HepG2 (cell line): Measurements from ENCODE around the gene BTG4. TPM values are rescaled to one million over a fixed set of nuclear protein-coding genes. Genes with fewer than 3 reads are reported as not detected.

Experiments used
- ATAC-seq: fragments of 200-7000 bp; cut with Tn5 transposase; 3 replicates; pipeline ENCODE4 v1.9.1; 2020; ENCODE audit warnings: mild to moderate bottlenecking, moderate library complexity
- BruUV-seq: library from RNA; stranded (reverse); fragments of 400-500 nt; replicated peaks from 2 replicates; lab custom pipeline; 2021; lab: Mats Ljungman, UMichigan
- CTCF ChIA-PET: fragments of 300-600 bp; formaldehyde crosslinking; extraction: SDS; loops from one replicate; lab custom pipeline; 2021; ENCODE audit warnings: low total read pairs, inconsistent platforms, low intra/inter-chr PET ratio; lab: Yijun Ruan, JAX
- POLR2A ChIA-PET: fragments of 350-600 bp; sonication (Branson Sonifier 250); formaldehyde crosslinking; loops from one replicate; lab custom pipeline; 2020; ENCODE audit warnings: antibody characterized with exemption, inconsistent platforms; lab: Yijun Ruan, JAX
- DNase-seq: peaks from one replicate; pipeline ENCODE4 v3.0.0-alpha.2; 2015; ENCODE audit warnings: low spot score
- FAIRE-seq: peaks from 3 replicates; lab custom pipeline; 2011; peaks lifted over from hg19 to GRCh38; lab: Jason Lieb, UNC
- H2AFZ ChIP-seq: one replicate; pipeline ENCODE4 v1.6.1; 2011; ENCODE audit warnings: low read length, inconsistent platforms
- H3K27ac ChIP-seq: fragments of 300-600 bp; 3 replicates; pipeline ENCODE4 v1.8.0; 2011; ENCODE audit warnings: mixed run types, mild to moderate bottlenecking, mixed read lengths, low read length, inconsistent platforms; ENCODE audit not compliant: insufficient read depth; ENCODE audit errors: extremely low read length
- H3K27me3 ChIP-seq, 2 experiments: fragments of 200-600 bp in 1 of 2; 2 replicates in 1 of 2; 3 replicates in 1 of 2; pipeline versions ENCODE4 v1.6.0 to v1.8.0; 2011; ENCODE audit warnings: low read length in 2 of 2, mild to moderate bottlenecking in 2 of 2, moderate library complexity in 2 of 2, inconsistent platforms in 1 of 2; ENCODE audit not compliant: insufficient read depth in 2 of 2, control insufficient read depth in 1 of 2
- H3K36me3 ChIP-seq, 2 experiments: fragments of 200-600 bp in 1 of 2; replicated peaks in 1 of 2; 2 replicates in 1 of 2; 3 replicates in 1 of 2; pipeline versions ENCODE4 v1.5.1 to v1.8.0; 2011; ENCODE audit warnings: low read length in 2 of 2, inconsistent platforms in 1 of 2; ENCODE audit not compliant: insufficient read depth in 2 of 2, control insufficient read depth in 1 of 2
- H3K4me1 ChIP-seq: 2 replicates; pipeline ENCODE4 v1.5.1; 2012; ENCODE audit warnings: low read length, inconsistent platforms; ENCODE audit not compliant: insufficient read depth
- H3K4me2 ChIP-seq: 2 replicates; pipeline ENCODE4 v1.6.0; 2011; ENCODE audit warnings: low read depth, low read length, inconsistent platforms
- H3K4me3 ChIP-seq, 3 experiments: fragments of 200-600 bp in 1 of 3; sonication (generic), shearing (Covaris generic) in 1 of 3; replicated peaks in 1 of 3; 2 replicates each; pipeline ENCODE4 v1.5.1; 2011 to 2016; ENCODE audit warnings: low read length in 3 of 3, inconsistent platforms in 2 of 3, low read depth in 2 of 3, mild to moderate bottlenecking in 2 of 3, control low read depth in 1 of 3, mixed read lengths in 1 of 3; ENCODE audit not compliant: insufficient read depth in 1 of 3
- H3K79me2 ChIP-seq: one replicate; pipeline ENCODE4 v1.6.1; 2011; ENCODE audit warnings: low read length, inconsistent platforms; ENCODE audit not compliant: insufficient read depth
- H3K9ac ChIP-seq: 2 replicates; pipeline ENCODE4 v1.6.0; 2011; ENCODE audit warnings: mild to moderate bottlenecking, low read depth, low read length, inconsistent platforms; ENCODE audit not compliant: insufficient read depth
- H3K9me3 ChIP-seq: 2 replicates; pipeline ENCODE4 v1.5.1; 2012; ENCODE audit warnings: mild to moderate bottlenecking, low read length
- H4K20me1 ChIP-seq: 2 replicates; pipeline ENCODE4 v1.6.0; 2011; ENCODE audit warnings: inconsistent platforms, mild to moderate bottlenecking, low read length, moderate library complexity; ENCODE audit not compliant: insufficient read depth
- CREB1 ChIP-seq, 2 experiments: fragments of 450-650 bp in 1 of 2; IDR thresholded peaks; 2 replicates each; pipeline ENCODE4 v1.6.1; 2016 to 2017; ENCODE audit warnings: control low read depth in 1 of 2, mild to moderate bottlenecking in 1 of 2, missing compliant biosample characterization in 1 of 2, missing genetic modification characterization in 1 of 2
- ZNF232 ChIP-seq: sonication (generic); formaldehyde crosslinking; IDR thresholded peaks from 2 replicates; pipeline ENCODE4 v1.4.0; 2020; ENCODE audit warnings: missing genetic modification reagents, borderline replicate concordance
- ZNF264 ChIP-seq: sonication (generic); formaldehyde crosslinking; IDR thresholded peaks from 2 replicates; pipeline ENCODE4 v1.4.0; 2020; ENCODE audit warnings: missing genetic modification reagents
- ZNF839 ChIP-seq: sonication (generic); formaldehyde crosslinking; IDR thresholded peaks from 2 replicates; pipeline ENCODE4 v1.4.0; 2020; ENCODE audit warnings: missing genetic modification reagents, mild to moderate bottlenecking, borderline replicate concordance
- WGBS: methylation state at CpG from one replicate; pipeline ENCODE4 v1.1.6; 2017; ENCODE audit warnings: low lambda C conversion rate; 5-methylcytosine and 5-hydroxymethylcytosine counted together
- in situ Hi-C: cut with HindIII; loops from 2 replicates; pipeline ENCODE4 v1.10.0; 2017; ENCODE audit warnings: low pct_unique_long_range_greater_than_20kb; ENCODE audit not compliant: extremely low pct_ligation_motif_present
- intact Hi-C: fragments of 100-400 bp; cut with micrococcal nuclease; formaldehyde crosslinking; loops from one replicate; pipeline ENCODE4 v1.10.0; 2022; ENCODE audit not compliant: unreplicated experiment
- polyA plus RNA-seq, 8 experiments: library from polyadenylated mRNA; depleted of rRNA in 3 of 8; stranded (reverse) in 7 of 8; unstranded in 1 of 8; fragments of >200 nt; fragmentation: Illumina TruSeq in 4 of 8; extraction: Trizol in 4 of 8; gene quantifications; 2 replicates each; pipeline versions ENCODE4 v1.2.1 to v1.2.3, GENCODE V29; 2011 to 2016; ENCODE audit warnings: low read depth in 4 of 8, missing spikeins in 1 of 8, mixed read lengths in 1 of 8; ENCODE audit not compliant: insufficient read depth in 1 of 8
- total RNA-seq, 5 experiments: library from RNA; depleted of rRNA; stranded (reverse); fragments of >200 nt; fragmentation: Illumina TruSeq; extraction: Trizol; gene quantifications; 2 replicates each; pipeline ENCODE4 v1.2.3, GENCODE V29; 2016; ENCODE audit warnings: low read depth in 1 of 5
- TF ChIP-seq, protein P1 (sequence below): IDR thresholded peaks from 2 replicates; pipeline ENCODE4 v1.6.1; 2016; ENCODE audit warnings: mild to moderate bottlenecking, missing biosample characterization, missing genetic modification reagents

BTG4 gene
- total and polyA plus RNA-seq, 2 of the 13 experiments (the other 11 are each of a cell fraction or from before 2014, with no cell fraction given) = not detected

DNA sequence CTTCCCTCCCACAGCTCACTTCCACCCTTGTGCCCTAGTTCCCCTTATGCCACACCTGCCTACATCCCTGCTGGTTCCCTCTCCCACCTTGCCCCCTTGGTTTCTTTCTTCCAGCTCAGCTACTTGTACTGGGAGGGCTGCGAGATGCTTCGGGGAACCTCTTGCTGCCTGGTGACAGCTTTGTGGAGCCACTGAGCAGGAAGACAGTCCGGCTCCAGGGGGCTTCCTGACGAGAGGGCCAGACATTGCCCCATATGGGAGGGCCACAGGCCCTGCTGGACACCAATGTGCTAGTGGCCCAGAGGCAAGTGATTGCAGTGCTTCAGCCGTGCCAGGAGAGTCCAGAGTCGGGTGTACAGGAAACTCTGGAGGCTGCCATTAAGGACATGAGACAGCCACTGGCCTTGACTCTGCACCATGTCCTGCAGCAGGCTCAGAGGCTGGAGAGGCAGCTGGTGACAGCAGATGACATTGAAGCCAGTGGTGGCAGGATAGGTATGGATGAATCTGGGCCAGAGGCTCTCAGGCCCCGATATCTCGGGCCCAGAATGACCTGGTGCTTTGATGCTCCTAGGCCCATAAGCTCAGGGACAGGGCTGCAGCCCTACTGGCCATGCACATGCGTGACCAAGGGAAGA is 54.3 kb downstream of the BTG4 start:
- Histone ChIP-seq H4K20me1 (no peaks in the 10 kb centered on the region), H3K79me2 (no peaks in the 10 kb centered on the region), H3K4me1 (peaks cover 22% of the 10 kb centered on the region), H3K4me2 (no peak overlapping the region), H3K27me3 (peaks cover 6 to 37% of the 10 kb centered on the region in 2 experiments), H2AFZ (no peak overlapping the region), H3K9ac (no peak overlapping the region), H3K27ac (no peak overlapping the region), H3K9me3 (no peaks in the 10 kb centered on the region), H3K4me3 (no peak overlapping the region), H3K36me3 (no peaks in the 10 kb centered on the region)
- no peak for DNase-seq
- 47% methylated on average over 6 of the region's 9 CpGs for WGBS
- TF ChIP-seq ZNF264 (CRISPR knock-in tag) (no peak), CREB1 (IDR thresholded peaks at IDR 0.05) (no peak), CREB1 (CRISPR knock-in tag; IDR thresholded peaks at IDR 0.05) (no peak), ZNF839 (CRISPR knock-in tag) (no peak), ZNF232 (no peak)
- TF ChIP-seq, protein P1, sequence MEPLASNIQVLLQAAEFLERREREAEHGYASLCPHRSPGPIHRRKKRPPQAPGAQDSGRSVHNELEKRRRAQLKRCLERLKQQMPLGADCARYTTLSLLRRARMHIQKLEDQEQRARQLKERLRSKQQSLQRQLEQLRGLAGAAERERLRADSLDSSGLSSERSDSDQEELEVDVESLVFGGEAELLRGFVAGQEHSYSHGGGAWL = no peak
- intact Hi-C loops (loop anchor here (5.0 kb wide), 1 partner anchor 124 kb away; no protein-coding TSS in a partner anchor), in situ Hi-C loops (loop anchor here (10.0 kb wide), 1 partner anchor 377 kb away; no protein-coding TSS in a partner anchor)
- FAIRE-seq = no peak
- no TSS peak for BruUV-seq
- POLR2A ChIA-PET = no interaction called here
- CTCF ChIA-PET = no interaction called here
- no peak for ATAC-seq
